Stimulated activated CD4-positive, alpha-beta T cell treated with anti-CD3 and anti-CD28 coated beads, Interleukin-15, amount 100 ng/mL, for 1 hour (primary cell): ENCODE measurements around the gene FAM228B.
"Not testable (repeated sequence)": the region's sequence is repeated elsewhere in the genome, so short reads cannot be mapped to it uniquely, and the experiment has no call there.

Experiments
- DNase-seq, 2 donors: peaks; one replicate each; pipeline ENCODE4 v3.0.0-alpha.2; 2020; ENCODE audit warnings: low read depth in 1 of 2, low spot score in 1 of 2

FAM228B gene

GRCh38 chr2:24153478-24153877 is 30.2 kb downstream of the FAM228B start:
- no peak for DNase-seq

GRCh38 chr2:24158131-24158530 is 34.9 kb downstream of the FAM228B start:
- no peak for DNase-seq

GRCh38 chr2:24159708-24160107 is 36.4 kb downstream of the FAM228B start:
- no peak for DNase-seq

GRCh38 chr2:24160761-24161160 is 37.5 kb downstream of the FAM228B start:
- no peak for DNase-seq

- no peak for DNase-seq
Measured at GRCh38 chr2:24162494-24162893, 39.2 kb downstream of the FAM228B start.

- DNase-seq, result no peak
Measured at GRCh38 chr2:24163186-24163585, 39.9 kb downstream of the FAM228B start.

- no peak for DNase-seq
Measured at GRCh38 chr2:24163601-24164000, 40.3 kb downstream of the FAM228B start.

GRCh38 chr2:24164416-24164973 is 41.2 kb downstream of the FAM228B start:
- peak in 1 of 2 donors; percentile 11 for DNase-seq

- no peak for DNase-seq
Measured at GRCh38 chr2:24169023-24169422, 45.8 kb downstream of the FAM228B start.

GRCh38 chr2:24174851-24175277 is 51.6 kb downstream of the FAM228B start, which contains the start of gene FAM228A:
TSS of gene FAM228A (plus strand) at chr2:24175053. CDS start at chr2:24175481, 428 bp downstream.
- DNase-seq, result no peak

- DNase-seq, result no peak
Measured at GRCh38 chr2:24175631-24176187, 52.4 kb downstream of the FAM228B start.

GRCh38 chr2:24176326-24176725 is 53.1 kb downstream of the FAM228B start:
- DNase-seq, result no peak

GRCh38 chr2:24179683-24180082 is 56.4 kb downstream of the FAM228B start:
- DNase-seq, result no peak

- no peak for DNase-seq
Measured at GRCh38 chr2:24181849-24182248, 58.6 kb downstream of the FAM228B start.

- no peak for DNase-seq
Measured at GRCh38 chr2:24182507-24182906, 59.2 kb downstream of the FAM228B start.

- DNase-seq, result no peak
Measured at GRCh38 chr2:24183366-24184069, 60.2 kb downstream of the FAM228B start.

GRCh38 chr2:24189551-24189950 is 66.3 kb downstream of the FAM228B start:
- no peak for DNase-seq

- DNase-seq, result no peak
Measured at GRCh38 chr2:24190503-24190902, 67.2 kb downstream of the FAM228B start.

GRCh38 chr2:24191156-24191555 is 67.9 kb downstream of the FAM228B start:
- DNase-seq, result no peak

GRCh38 chr2:24191848-24192247 is 68.6 kb downstream of the FAM228B start:
- DNase-seq, result no peak

- not testable (repeated sequence) for DNase-seq
Measured at GRCh38 chr2:24197213-24197612, 73.9 kb downstream of the FAM228B start.

- no peak for DNase-seq
Measured at GRCh38 chr2:24199968-24200590, 76.8 kb downstream of the FAM228B start.
